Activated naive CD8-positive, alpha-beta T cell treated with anti-CD3 and anti-CD28 coated beads, Interleukin-2, amount 10 ng/mL, durations not matched to agents 7 days and 5 days (primary cell): ENCODE data around the gene CNTNAP5. TPM values are rescaled to one million over a fixed set of nuclear protein-coding genes. Genes with fewer than 3 reads are reported as not detected.

Experiments
- ATAC-seq: fragments of 150-1000 bp; cut with Tn5 transposase; one replicate; pipeline ENCODE4 v1.10.0; 2021; ENCODE audit warnings: low read depth, moderate library complexity
- POLR2A ChIA-PET: fragments of 350-600 bp; sonication (Branson Sonifier 250); formaldehyde crosslinking; loops from one replicate; lab custom pipeline; 2021; ENCODE audit warnings: antibody characterized with exemption; lab: Charles Lee
- DNase-seq: peaks from one replicate; pipeline ENCODE4 v3.0.0; 2021
- H3K27ac Mint-ChIP-seq: one replicate; pipeline ENCODE4 v1.8.0; 2022; ENCODE audit warnings: mild to moderate bottlenecking, mixed read lengths
- H3K27me3 Mint-ChIP-seq: one replicate; pipeline ENCODE4 v1.8.0; 2022; ENCODE audit warnings: mild to moderate bottlenecking, moderate library complexity, mixed read lengths
- H3K36me3 Mint-ChIP-seq: one replicate; pipeline ENCODE4 v1.8.0; 2021; ENCODE audit warnings: mild to moderate bottlenecking, mixed read lengths
- H3K4me1 Mint-ChIP-seq: one replicate; pipeline ENCODE4 v1.8.0; 2021; ENCODE audit warnings: mixed read lengths
- H3K4me3 Mint-ChIP-seq: one replicate; pipeline ENCODE4 v1.8.0; 2022; ENCODE audit warnings: mild to moderate bottlenecking, moderate library complexity, mixed read lengths
- H3K9me3 Mint-ChIP-seq: one replicate; pipeline ENCODE4 v1.8.0; 2021; ENCODE audit warnings: mixed read lengths
- total RNA-seq, 2 experiments: library from RNA; stranded (reverse); gene quantifications; one replicate each; pipeline ENCODE4 v1.2.3, GENCODE V29; 2021

CNTNAP5 gene
- total RNA-seq, 2 experiments from 2014 or later: not detected

GRCh38 chr2:124884315-124884714 lies 859.2 kb downstream of the CNTNAP5 start:
- Mint-ChIP-seq H3K27ac (no peak overlapping the region), H3K36me3 (no peaks in the 10 kb centered on the region), H3K4me3 (no peak overlapping the region), H3K4me1 (no peaks in the 10 kb centered on the region), H3K27me3 (no peaks in the 10 kb centered on the region), H3K9me3 (peaks cover 4% of the 10 kb centered on the region)
- DNase-seq (no peak), ATAC-seq (no peak)
- POLR2A ChIA-PET: no interaction called here

GRCh38 chr2:124886216-124886615 lies 861.1 kb downstream of the CNTNAP5 start:
- H3K27ac Mint-ChIP-seq: no peak overlapping the region
- no peaks in the 10 kb centered on the region for H3K9me3 Mint-ChIP-seq
- DNase-seq: no peak
- no peaks in the 10 kb centered on the region for H3K4me1 Mint-ChIP-seq
- no peak for ATAC-seq
- no peak overlapping the region for H3K4me3 Mint-ChIP-seq
- no peaks in the 10 kb centered on the region for H3K27me3 Mint-ChIP-seq
- no peaks in the 10 kb centered on the region for H3K36me3 Mint-ChIP-seq
- POLR2A ChIA-PET: no interaction called here

- Mint-ChIP-seq H3K27ac (no peak overlapping the region), H3K36me3 (no peaks in the 10 kb centered on the region), H3K4me3 (no peak overlapping the region), H3K4me1 (no peaks in the 10 kb centered on the region), H3K27me3 (no peaks in the 10 kb centered on the region), H3K9me3 (no peaks in the 10 kb centered on the region)
- POLR2A ChIA-PET: no interaction called here
- DNase-seq (no peak), ATAC-seq (no peak)
Measured at GRCh38 chr2:124887466-124887865, 862.4 kb downstream of the CNTNAP5 start.

- DNase-seq: no peak
- Mint-ChIP-seq H3K4me1 (no peaks in the 10 kb centered on the region), H3K27ac (no peak overlapping the region), H3K36me3 (no peaks in the 10 kb centered on the region), H3K9me3 (no peaks in the 10 kb centered on the region), H3K27me3 (no peaks in the 10 kb centered on the region), H3K4me3 (no peak overlapping the region)
- POLR2A ChIA-PET: interaction anchor here (0.6 kb wide), 1 partner anchor 10 kb away, joined by 4 read pairs; no protein-coding TSS in a partner anchor
- no peak for ATAC-seq
Measured at GRCh38 chr2:124888431-124888830, 863.3 kb downstream of the CNTNAP5 start.

DNA sequence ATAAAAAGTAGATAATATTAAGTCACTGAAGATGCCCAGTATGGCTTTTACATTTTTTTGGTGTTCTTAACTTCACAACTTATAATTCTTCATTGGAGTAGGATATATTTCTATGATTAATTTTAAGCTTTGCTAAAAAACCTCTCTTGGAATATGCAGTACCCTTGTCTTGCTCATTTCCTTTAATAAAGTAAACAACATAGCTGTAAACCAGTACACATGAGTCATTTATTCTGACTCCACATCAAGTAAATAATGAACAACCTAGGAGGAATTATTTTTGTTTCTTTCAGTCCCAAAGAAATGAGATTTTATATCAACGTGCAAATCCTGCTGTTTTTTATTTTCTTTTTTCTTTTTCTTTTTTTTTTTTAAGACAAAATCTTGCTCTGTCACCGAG lies 869.1 kb downstream of the CNTNAP5 start:
- H3K27ac Mint-ChIP-seq: no peak overlapping the region
- H3K9me3 Mint-ChIP-seq: peaks cover 2% of the 10 kb centered on the region
- H3K4me3 Mint-ChIP-seq: no peak overlapping the region
- POLR2A ChIA-PET: no interaction called here
- no peaks in the 10 kb centered on the region for H3K36me3 Mint-ChIP-seq
- H3K27me3 Mint-ChIP-seq: no peaks in the 10 kb centered on the region
- ATAC-seq: no peak
- no peak for DNase-seq
- no peaks in the 10 kb centered on the region for H3K4me1 Mint-ChIP-seq

DNA sequence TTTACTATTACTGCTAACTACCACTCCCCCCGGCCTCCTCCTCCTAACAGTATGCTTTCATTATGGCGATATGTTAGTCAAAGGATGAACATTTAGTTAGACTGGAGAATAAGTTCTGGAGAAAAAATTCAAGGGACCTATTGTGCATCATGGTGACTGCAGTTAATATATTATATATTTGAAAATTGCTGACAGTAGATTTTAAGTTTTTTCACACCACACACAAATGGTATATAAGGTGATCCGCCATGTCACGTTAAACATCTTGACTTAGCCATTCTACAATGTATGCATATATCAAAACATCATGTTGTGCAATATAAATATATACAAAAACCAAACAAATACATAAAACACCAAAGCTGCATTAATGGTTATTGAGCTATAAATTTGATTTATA lies 873.7 kb downstream of the CNTNAP5 start:
- H3K27ac Mint-ChIP-seq: no peak overlapping the region
- no peaks in the 10 kb centered on the region for H3K4me1 Mint-ChIP-seq
- POLR2A ChIA-PET: no interaction called here
- peaks cover 3% of the 10 kb centered on the region for H3K9me3 Mint-ChIP-seq
- no peak overlapping the region for H3K4me3 Mint-ChIP-seq
- no peaks in the 10 kb centered on the region for H3K36me3 Mint-ChIP-seq
- no peak for DNase-seq
- no peaks in the 10 kb centered on the region for H3K27me3 Mint-ChIP-seq
- no peak for ATAC-seq

DNA sequence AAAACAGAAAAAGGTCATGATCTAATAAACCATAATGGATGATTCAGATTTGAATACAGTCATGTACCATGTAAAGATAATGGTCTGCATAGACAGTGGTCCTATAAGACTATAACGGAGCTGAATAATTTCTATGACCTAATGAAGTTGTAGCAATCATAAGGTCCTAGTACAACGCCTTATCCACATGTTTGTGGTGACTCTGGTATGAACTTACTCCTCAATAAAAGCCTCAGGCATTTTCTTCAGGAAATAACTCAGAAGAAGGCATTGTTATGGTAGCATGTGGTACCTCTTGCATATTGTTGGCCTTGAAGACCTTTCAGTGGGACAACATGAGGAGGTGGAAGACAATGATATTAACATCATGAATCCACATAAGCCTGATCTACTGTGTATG lies 883.3 kb downstream of the CNTNAP5 start:
- ATAC-seq (no peak), DNase-seq (no peak)
- Mint-ChIP-seq H3K9me3 (peaks cover 2% of the 10 kb centered on the region), H3K27me3 (no peaks in the 10 kb centered on the region), H3K4me3 (no peak overlapping the region), H3K27ac (no peak overlapping the region), H3K4me1 (no peaks in the 10 kb centered on the region), H3K36me3 (no peaks in the 10 kb centered on the region)
- POLR2A ChIA-PET: no interaction called here

DNA sequence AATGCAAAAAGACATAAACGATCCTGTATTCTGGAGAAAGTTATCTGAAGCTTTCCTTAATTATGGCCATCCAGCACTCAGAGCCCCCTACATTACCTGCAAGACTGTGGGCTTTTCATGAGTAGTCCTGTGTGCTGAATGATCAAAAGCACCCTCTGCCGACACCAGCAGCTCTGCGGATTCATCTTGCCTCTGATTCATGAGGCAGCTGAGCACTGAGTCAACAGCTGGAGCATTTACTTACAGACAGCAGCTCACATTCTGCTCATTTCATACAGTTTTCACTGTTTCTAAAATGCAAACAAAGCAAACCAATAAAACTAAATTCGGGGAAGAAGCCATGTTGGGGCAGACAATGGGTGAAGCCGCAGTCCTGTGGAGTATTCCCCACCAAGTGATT lies 886.5 kb downstream of the CNTNAP5 start:
- Mint-ChIP-seq H3K36me3 (no peaks in the 10 kb centered on the region), H3K9me3 (no peaks in the 10 kb centered on the region), H3K4me3 (no peak overlapping the region), H3K4me1 (no peaks in the 10 kb centered on the region), H3K27ac (no peak overlapping the region), H3K27me3 (no peaks in the 10 kb centered on the region)
- ATAC-seq (no peak), DNase-seq (no peak)
- POLR2A ChIA-PET: no interaction called here

GRCh38 chr2:124913868-124914267 lies 888.8 kb downstream of the CNTNAP5 start:
- Mint-ChIP-seq H3K4me1 (no peaks in the 10 kb centered on the region), H3K27ac (no peak overlapping the region), H3K9me3 (no peaks in the 10 kb centered on the region), H3K27me3 (no peaks in the 10 kb centered on the region), H3K4me3 (no peak overlapping the region), H3K36me3 (no peaks in the 10 kb centered on the region)
- DNase-seq (no peak), ATAC-seq (no peak)
- POLR2A ChIA-PET: no interaction called here

DNA sequence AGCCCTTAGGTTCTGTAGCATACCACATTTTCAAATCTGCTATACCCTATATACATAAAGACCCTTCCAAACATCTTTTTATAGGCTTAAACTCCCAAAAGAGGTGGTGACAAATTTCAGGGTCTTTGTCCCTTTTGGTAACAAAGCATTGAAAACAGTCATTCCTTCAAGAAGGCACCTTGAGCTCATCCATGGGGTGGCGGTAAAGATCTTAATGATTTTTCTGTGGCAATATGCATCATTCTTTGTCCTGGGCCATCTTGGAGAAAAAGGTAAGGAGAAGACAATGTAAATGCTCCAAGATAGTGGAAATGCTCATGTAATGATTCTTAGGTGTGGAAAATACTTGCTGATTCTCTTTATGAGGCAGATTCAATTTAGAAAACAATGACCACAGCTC lies 890.5 kb downstream of the CNTNAP5 start:
- H3K27me3 Mint-ChIP-seq: no peaks in the 10 kb centered on the region
- no peak for DNase-seq
- H3K27ac Mint-ChIP-seq: no peak overlapping the region
- no peaks in the 10 kb centered on the region for H3K4me1 Mint-ChIP-seq
- POLR2A ChIA-PET: no interaction called here
- no peaks in the 10 kb centered on the region for H3K9me3 Mint-ChIP-seq
- no peak for ATAC-seq
- no peak overlapping the region for H3K4me3 Mint-ChIP-seq
- H3K36me3 Mint-ChIP-seq: no peaks in the 10 kb centered on the region

DNA sequence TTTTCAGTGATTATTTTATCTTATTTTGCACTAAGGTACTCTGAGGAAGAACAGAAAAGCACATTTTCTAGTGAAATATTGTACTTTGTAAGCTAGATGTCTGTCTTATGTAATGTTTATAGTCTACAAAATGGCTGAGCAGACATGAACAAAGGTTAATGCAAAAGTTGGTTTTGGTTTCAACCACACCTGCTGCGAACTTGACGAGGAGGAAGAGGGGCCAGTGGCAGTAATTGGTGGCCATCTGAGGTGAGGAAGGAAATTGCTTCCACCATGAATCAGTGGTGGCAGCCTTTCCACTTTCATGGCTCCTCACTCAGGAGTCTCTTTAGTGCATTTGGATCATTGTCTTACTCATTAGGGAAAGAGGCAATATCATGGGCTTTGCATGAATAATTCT lies 894.2 kb downstream of the CNTNAP5 start:
- Mint-ChIP-seq H3K9me3 (no peaks in the 10 kb centered on the region), H3K27me3 (no peaks in the 10 kb centered on the region), H3K36me3 (no peaks in the 10 kb centered on the region), H3K4me1 (no peaks in the 10 kb centered on the region), H3K27ac (no peak overlapping the region), H3K4me3 (no peak overlapping the region)
- no peak for ATAC-seq
- DNase-seq: no peak
- POLR2A ChIA-PET: no interaction called here

DNA sequence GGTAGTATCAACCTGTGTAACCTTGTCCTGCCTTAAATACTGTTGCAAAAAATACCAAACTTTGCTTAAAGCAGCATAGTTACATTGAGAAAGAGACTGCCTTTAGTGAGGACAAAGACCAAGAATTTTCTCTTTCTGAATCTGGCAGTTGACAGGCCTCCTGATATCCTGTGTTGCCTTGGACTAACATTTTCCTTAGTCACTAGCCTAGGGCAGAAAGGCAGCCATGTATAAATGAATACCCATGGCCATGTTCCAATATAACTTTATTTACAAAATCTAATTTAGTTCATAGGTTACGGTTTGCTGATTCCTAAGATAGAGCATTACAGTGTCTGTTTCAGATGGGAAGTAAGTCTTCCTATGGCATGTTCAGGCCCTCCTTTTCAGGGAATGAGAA lies 895.4 kb downstream of the CNTNAP5 start:
- ATAC-seq (no peak), DNase-seq (no peak)
- Mint-ChIP-seq H3K9me3 (no peaks in the 10 kb centered on the region), H3K4me1 (no peaks in the 10 kb centered on the region), H3K27ac (no peak overlapping the region), H3K36me3 (no peaks in the 10 kb centered on the region), H3K4me3 (no peak overlapping the region), H3K27me3 (no peaks in the 10 kb centered on the region)
- POLR2A ChIA-PET: no interaction called here

DNA sequence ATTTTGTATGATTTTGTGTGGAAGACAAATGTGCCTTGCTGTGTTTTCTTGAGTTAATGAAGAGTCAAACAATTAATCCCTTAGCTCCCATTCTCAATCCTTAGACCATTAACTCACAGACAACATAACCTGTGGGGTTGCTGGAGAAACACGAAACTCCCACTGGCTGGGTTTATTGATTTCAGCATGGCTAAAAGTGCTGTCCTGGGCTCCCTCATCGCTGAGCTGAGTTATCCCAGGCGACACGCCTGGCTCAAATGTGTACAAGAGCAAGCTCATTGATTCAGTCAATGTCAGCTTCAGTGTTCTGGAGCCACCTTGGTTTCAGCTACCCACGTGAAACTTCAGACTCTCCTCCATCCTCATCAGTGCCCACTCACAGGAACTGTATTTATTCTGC lies 896.1 kb downstream of the CNTNAP5 start:
- DNase-seq (no peak), ATAC-seq (no peak)
- Mint-ChIP-seq H3K36me3 (no peaks in the 10 kb centered on the region), H3K9me3 (no peaks in the 10 kb centered on the region), H3K4me3 (no peak overlapping the region), H3K4me1 (no peaks in the 10 kb centered on the region), H3K27ac (no peak overlapping the region), H3K27me3 (no peaks in the 10 kb centered on the region)
- POLR2A ChIA-PET: no interaction called here

DNA sequence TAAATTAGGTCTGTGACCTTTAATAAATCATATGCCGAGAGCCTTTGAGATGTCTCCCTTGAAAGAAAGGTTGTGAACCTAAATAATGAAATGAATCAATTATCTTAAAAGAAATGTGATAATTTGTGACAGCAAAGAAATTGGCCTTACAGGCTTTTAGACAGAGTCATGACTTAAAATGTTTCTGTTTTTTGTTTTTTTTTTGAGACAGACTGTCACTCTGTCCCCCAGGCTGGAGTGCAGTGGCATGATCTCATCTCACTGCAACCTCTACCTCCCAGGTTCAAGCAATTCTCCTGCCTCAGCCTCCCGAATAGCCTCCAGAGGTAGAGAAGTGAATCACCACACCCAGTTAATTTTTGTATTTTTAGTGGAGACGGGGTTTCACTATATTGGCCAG lies 898.0 kb downstream of the CNTNAP5 start:
- no peaks in the 10 kb centered on the region for H3K4me1 Mint-ChIP-seq
- DNase-seq (no peak), ATAC-seq (no peak)
- no peaks in the 10 kb centered on the region for H3K36me3 Mint-ChIP-seq
- H3K9me3 Mint-ChIP-seq: peaks cover 5% of the 10 kb centered on the region
- no peak overlapping the region for H3K4me3 Mint-ChIP-seq
- no peak overlapping the region for H3K27ac Mint-ChIP-seq
- no peaks in the 10 kb centered on the region for H3K27me3 Mint-ChIP-seq
- POLR2A ChIA-PET: no interaction called here

GRCh38 chr2:124933883-124934282 lies 908.8 kb downstream of the CNTNAP5 start:
- no peaks in the 10 kb centered on the region for H3K36me3 Mint-ChIP-seq
- ATAC-seq (no peak), DNase-seq (no peak)
- no peaks in the 10 kb centered on the region for H3K4me1 Mint-ChIP-seq
- H3K27me3 Mint-ChIP-seq: no peaks in the 10 kb centered on the region
- POLR2A ChIA-PET: no interaction called here
- H3K9me3 Mint-ChIP-seq: peaks cover under 1% of the 10 kb centered on the region
- H3K4me3 Mint-ChIP-seq: no peak overlapping the region
- no peak overlapping the region for H3K27ac Mint-ChIP-seq
